ENCODE results near the gene C1orf174.

The C1orf174 gene

DNA sequence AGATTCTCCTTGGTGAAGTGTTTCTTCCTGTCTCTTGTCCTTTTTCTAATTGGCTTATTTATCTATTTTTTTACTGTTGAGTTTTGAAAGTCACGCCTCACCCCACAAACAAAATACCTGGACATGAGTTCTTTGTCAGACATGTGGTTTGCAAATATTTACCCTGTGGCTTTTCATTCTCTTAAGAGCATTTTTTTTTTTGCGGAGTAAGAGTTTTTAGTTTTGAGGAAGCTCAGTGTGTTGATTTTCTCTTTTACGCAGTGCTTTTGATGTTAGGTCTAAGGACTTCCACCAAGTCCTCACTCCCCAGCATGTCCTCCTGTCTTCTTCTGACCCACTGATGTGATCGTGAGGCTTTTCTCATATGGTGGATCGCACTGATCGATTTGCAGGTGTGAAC lies 35.2 kb downstream of the C1orf174 start:
- DNase-seq = no peak

DNA sequence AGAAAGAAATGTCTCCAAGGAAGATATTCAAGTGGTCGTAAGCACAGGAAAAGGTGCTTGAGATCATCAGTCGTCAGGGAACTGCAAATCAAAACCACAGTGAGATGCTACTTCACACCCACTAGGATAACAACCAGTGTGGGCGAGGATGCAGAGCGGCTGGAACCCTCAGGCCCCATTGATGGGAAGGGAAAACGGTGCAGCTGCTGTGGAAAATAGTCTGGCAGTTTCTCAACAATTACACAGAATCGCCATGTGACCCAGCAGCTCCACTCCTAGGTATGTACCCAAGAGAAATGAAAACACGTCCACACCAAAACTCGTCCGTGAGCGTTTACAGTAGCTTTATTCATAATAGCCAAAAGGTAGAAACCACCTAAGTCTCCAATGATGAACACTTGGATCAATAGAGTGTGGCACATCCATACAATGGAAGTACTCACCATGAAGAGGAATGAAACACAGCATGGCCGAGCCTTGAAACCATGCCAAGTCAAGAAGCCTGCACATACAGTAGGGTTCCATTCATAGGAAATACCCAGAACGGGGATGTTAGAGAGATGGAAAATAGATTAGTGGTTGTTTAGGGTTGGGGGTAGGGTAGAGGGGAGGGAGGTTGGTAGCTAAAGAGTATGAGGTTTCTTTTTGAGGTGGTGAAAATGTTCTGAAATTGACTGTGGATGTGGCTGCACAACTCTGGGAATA lies 36.7 kb downstream of the C1orf174 start:
- DNase-seq = no peak

DNA sequence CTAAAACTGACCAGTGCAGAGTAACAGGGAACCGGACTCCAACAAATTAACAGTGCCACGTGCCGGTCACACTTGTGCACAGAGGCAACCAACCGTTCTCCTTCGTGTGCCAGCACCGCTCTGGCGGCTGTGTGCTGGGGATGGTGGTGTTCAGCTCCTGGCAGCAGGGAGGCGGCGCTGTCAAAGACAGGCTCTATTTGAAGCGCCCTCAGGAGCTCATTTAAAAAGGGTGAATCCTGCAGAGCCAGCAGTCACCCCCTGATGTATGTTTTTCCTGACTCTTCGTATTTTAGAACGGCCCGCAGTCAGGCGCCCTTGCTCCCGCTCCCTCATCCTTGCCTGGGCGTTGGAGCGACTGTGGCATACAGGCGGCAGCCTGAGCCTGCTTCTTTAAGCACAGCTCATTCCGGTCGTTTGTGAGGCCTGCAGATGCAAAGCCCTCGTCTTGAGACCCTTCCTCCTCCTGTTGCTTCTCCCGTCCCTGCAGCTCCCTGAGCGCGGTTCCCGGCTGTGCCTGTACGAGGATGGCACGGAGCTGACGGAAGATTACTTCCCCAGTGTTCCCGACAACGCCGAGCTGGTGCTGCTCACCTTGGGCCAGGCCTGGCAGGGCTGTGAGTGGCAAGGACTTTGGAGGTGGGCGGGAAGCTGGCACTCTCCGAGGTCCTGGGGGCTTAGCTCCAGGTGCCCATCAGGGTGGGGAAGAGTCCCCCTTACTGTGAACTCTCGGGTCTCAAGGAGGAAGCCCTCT lies 41.7 kb downstream of the C1orf174 start:
- DNase-seq = no peak

DNA sequence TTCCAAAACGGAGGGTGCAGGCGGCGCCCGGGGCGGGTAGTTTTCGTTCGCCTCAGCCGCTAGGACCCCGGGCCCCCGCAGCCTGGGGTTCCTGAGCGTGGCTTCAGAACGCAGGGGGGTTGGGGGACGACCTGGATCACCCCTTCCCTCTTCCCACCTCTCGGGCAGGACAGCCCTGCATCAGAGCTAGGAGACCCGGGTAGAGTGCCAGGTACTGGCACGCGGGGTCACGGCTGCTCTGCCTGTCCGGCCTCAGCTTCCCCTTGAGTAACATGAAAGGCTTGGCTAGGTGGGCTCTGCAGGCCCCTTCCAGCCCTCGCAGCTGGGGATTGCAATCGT lies 42.3 kb downstream of the C1orf174 start:
- DNase-seq = no peak

DNA sequence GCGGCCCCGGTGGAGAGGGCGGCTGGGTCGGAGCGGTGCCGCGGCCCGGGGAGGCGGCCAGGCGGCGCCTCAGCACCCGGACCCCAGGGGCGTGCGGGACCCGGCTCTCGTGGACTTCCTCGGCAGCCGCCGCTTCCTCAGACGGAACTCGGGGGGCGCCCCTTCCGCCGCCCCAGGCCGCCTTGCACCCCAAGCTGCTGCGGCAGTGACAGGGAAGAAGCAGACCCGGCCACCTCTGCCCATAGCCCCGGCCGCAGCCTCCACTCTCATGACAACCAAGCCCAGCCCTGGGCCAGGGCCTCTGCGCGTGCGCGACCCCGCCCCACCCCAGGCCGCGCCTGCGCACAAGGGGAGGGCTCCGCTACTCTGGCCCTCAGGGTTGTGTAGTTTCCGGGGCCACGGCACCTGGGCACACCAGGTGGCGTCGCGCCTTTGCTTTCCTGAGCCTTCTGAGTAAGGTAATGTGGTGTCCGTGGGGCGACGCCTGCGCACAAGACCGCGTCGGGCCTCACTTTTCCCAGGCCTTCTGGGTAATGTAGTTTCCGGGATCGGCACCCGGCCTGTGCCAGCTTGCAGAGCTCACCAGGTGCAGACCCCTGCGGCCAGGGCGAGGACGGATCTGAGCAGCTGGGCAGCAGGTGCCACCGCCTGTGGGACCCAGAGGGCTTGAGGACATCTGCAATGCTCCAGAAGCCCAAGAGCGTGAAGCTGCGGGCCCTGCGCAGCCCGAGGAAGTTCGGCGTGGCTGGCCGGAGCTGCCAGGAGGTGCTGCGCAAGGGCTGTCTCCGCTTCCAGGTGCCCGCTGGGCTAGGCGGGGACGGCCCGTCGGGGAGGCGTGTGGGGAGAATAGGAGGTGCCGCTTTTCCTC lies 42.9 kb downstream of the C1orf174 start, which contains the start of the genes CEP104 and DFFB:
Gene CEP104 (minus strand): TSS at position 289 of the 868 bp plus-strand sequence. CDS start 4,804 bp downstream, outside the sequence.
Gene DFFB (plus strand): TSS at position 554 of the 868 bp plus-strand sequence. CDS start 128 bp downstream, at position 682.
- DNase-seq = peak; percentile 99

DNA sequence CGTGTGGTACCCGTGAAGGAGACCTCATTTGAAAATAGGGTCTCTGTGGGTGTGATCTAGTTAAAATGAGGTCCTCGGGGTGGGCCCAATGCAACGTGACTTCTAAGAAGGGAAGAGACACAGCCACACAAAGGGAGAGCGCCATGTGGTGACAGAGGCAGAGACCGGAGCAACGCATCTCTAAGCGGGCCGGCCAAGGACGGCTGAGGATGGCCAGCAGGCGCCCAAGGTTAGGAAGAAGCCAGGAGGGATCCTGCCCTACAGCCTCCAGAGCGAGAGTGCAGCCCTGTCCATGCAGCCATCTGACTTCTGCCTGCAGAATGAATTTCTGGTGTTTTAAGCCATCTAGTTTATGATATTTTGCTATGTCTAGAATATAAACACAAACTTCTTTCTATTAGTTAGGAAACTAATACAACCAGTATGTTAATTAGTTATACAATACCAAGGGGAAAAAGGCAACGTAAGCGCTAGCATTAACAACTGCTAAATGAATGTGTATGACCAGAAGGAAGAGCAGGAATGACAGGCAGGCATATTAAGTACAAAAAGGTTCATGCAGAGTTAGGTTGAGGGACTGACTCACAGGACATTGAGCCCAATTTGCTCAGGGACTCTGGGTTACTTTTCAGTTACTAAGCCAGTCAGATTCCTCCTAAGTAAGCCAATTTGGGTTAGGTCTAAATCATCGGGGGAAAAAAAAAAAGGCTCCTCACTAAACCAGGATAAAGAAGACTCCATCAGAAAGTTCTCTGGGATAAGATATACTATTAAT lies 47.2 kb downstream of the C1orf174 start:
- no peak for DNase-seq

DNA sequence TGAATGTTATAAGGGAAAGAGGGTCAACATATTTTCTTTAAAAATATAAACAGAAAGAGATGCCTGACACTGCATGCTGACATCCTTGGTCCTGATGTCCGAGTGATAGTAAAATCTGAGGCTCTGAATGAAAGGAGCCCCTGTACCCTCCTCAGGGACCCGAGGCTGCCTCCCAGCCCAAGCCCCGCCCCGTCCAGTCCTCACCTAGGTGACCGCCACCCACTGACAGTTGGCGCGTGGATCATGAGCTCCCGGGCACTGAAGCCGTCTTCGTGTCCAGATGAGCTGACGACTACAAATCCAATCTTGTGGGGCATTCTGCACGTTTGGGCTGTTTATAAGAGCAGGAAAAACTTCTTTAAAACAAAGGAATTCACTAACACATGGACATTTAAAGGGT lies 48.0 kb downstream of the C1orf174 start:
- DNase-seq = no peak

DNA sequence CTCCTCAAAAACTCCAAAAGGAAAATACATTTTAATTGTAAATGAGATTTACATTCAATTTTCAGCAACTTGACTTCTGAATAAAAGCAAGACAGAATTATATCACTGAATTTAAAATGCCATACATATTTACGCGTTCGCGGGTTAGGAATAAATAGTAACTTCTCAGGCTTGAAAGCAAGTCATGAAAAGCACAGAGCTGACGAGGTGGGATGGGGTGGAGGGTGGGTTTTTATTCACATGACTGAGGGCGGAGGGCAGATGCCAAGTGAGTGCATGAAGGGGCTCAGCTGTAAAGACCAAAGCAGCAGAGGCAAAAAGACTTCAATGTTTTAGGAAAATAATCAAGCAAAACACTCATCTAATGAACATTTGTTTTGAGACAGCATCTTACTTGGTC lies 48.8 kb downstream of the C1orf174 start:
- DNase-seq = no peak

DNA sequence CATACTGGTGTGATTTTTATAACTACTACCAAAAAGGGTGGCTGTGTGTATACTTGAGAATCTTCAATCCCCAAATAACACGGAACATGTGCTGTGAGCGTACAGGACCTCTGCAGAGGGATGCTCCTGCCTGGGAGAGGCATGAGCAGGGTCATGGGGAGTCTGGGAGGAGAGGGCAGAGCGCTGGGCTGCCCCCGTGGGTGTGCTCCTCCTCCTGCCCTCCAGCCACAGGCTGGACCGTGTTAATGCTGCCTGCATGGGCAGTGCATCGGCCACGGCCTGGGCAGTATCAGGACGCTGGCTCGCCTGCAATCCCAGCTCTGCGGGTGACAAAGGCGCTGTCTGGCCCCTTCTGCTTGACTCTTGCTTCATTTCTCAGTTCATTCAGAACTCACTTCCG lies 49.2 kb downstream of the C1orf174 start:
- DNase-seq = no peak

DNA sequence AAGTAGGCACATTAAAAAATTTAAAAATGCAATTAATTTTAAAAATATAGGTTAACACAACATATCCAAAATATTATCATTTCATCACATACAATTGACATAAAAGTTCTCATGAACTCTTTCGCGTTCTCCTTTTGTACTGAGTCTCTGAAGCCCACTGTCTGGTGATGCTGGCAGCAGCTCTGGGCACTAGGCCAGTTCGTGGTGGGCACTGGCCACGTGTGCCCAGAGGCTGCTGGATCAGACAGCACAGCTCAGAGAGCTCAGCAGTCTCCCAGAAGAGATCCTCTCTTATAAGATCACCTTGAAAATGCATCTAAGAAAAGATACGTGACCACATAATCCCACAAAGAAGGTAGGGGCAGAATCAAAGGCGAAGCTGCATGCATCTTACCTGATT lies 53.0 kb downstream of the C1orf174 start:
- DNase-seq = no peak

DNA sequence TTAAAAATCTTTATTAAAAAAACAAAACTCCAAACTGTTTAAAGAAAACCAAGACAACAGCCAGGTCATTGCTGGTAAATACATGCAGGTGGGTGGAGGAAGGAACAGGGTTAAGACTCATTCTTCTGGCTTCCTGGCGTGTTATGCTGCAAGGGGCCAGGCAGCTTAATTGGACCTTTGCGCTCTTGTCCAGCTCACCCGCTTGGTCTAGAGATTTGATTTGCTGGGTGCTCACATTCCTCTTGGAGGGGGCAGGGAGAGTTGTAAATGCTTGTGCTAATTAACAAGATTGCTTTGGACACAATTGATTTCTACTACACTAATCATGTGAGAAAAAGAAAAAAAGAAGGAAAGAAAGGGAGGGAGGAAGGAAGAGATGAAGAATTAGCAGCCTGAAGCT lies 53.5 kb downstream of the C1orf174 start:
- no peak for DNase-seq

DNA sequence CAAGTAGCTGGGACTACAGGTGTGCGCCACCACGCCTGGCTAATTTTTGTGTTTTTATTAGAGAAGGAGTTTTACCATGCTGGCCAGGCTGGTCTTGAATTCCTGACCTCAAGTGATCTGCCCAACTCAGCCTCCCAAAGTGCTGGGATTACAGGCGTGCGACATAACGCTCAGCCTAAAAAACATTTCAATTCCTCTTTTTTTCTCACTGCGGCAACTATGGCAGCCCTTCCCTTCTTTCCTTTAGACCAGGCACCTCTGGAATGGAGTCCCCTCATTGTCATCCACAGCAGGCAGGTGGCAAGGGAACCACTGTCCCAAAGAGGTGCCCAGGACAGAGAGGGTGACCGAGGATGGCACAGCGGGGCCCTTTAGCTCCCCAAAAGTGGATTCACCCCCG lies 57.2 kb downstream of the C1orf174 start:
- no peak for DNase-seq

DNA sequence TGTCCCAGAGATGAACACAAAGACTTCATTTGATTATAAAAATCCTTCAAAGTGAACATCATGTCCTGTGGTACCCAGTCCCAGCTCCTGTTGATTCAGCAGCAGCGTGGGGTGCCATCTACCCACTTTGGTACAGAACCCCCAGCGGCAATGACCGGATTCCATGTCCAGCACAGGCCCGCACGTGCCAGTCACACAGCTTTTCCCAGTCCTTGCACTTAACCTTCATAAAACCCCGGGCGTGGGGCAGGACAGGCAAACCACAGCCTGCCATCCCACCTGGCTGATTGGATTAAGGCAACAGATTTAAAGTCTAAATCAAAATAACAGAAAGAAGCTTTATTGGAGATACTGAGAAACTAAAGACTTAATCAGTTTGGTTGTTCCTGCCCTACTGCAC lies 58.6 kb downstream of the C1orf174 start:
- DNase-seq = no peak

Measured in CD4-positive, alpha-beta T cell treated with Interleukin-1 beta for 1 hour (primary cell).